Left cardiac atrium (tissue), 4 donors: ENCODE results near the gene TMPRSS4. TPM values are rescaled to one million over a fixed set of nuclear protein-coding genes. Genes with fewer than 3 reads are reported as not detected.
A peak's percentile ranks its signal among the peaks of the same experiment; 100 is the strongest.
"Not testable (repeated sequence)": the region's sequence is repeated elsewhere in the genome, so short reads cannot be mapped to it uniquely, and the experiment has no call there.

Experiments
- ATAC-seq, 2 donors: fragments of 200-7000 bp; cut with Tn5 transposase; one replicate each; pipeline ENCODE4 v1.9.1; 2020; ENCODE audit warnings: mild to moderate bottlenecking in 2 of 2, moderate library complexity in 2 of 2
- DNase-seq: peaks from one replicate; pipeline ENCODE4 v3.0.0-alpha.2; 2020
- intact Hi-C, 2 donors: fragments of 100-400 bp; cut with DNase I; formaldehyde crosslinking; loops; one replicate each; pipeline versions ENCODE4 v1.14.1 to v1.15.1; 2022 to 2023
- total RNA-seq, 2 donors: library from RNA; stranded (reverse); fragmentation: NEBNext Ultra II Directional; extraction: Animal tissue kit (Norgen Biotek cat#: 25700); gene quantifications; one replicate each; pipeline ENCODE4 v1.2.1, GENCODE V29; 2021
- donor health status: DM: no; HTN: yes; CAD: no.
- donor health status: DM: no; HTN: yes; CAD: no; lungs with severe emphysema.
- donor health status: DM: yes; HTN: yes; CAD: no.
- donor health status: Dilated cardiomyopathy.

TMPRSS4 gene
- total RNA-seq, 2 donors from 2014 or later, result not detected

DNA sequence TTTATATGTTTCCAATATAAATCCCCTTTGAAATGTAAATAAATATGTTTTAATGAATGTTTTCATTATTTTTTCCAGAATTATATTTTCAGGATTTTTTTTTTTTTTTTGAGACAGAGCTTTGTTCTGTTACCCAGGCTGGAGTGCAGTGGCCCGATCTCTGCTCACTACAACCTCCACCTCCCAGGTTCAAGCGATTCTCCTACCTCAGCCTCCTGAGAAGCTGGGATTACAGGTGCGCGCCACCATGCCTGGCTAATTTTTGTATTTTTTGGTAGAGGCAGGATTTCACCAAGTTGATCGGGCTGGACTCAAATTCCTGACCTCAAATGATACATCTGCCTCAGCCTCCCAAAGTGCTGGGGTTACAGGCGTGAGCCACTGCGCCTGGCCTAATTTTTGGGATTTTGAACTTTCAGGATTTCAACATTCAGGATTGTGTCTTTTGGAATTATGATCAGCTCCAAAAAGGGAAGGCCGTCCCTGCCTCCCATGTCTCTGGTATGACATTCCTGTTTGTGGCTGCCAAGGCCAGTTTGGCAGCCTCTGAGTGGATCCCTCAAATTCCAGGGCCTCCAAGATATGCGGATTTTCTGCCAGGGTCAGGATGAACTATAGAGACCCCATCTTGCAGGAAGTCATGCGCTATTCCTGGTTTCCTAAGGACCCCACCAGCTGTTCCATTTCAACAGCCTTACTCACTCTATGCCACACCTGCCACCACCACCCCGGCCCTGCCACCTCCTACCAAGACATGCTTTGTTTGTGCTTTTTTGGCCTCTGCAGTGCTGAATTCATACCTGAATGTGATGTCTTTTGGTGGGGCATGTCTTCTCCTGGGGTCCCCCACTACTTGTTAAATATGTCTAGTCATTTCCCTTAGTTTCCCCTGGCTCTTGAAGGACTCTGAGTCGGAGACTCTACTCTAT, 21.9 kb upstream of the TMPRSS4 start:
- intact Hi-C loops, result loop anchor here (2.0 to 10.0 kb wide), 5 partner anchors 108 to 233 kb away; partner anchors contain the start of gene FXYD2 (in 1 of the 2)
- DNase-seq (no peak), ATAC-seq (peak in 1 of 2 donors; percentile 12)

DNA sequence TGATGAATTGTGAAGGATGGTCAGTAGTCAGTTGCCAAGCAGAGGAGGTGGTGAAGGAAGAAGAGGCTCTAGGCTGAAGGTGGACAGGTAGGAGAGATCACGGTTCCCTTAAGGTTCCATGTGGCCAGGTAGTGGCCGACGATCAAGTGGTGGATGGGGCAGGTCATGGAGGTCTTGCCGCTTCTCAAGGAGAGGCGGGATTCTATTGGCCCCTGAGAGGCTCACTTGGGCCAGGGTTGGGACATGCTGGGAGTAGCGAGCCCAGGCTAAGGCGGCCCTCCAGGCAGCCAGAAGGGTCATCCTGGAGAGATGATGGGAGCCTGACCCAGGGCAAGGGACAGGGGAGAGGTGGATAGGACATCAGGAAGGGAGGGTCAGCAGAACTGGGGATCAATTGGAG, 20.9 kb upstream of the TMPRSS4 start:
- intact Hi-C loops, result loop anchor here (2.0 to 10.0 kb wide), 3 partner anchors 109 to 211 kb away; no protein-coding TSS in a partner anchor
- ATAC-seq (no peak), DNase-seq (no peak)

DNA sequence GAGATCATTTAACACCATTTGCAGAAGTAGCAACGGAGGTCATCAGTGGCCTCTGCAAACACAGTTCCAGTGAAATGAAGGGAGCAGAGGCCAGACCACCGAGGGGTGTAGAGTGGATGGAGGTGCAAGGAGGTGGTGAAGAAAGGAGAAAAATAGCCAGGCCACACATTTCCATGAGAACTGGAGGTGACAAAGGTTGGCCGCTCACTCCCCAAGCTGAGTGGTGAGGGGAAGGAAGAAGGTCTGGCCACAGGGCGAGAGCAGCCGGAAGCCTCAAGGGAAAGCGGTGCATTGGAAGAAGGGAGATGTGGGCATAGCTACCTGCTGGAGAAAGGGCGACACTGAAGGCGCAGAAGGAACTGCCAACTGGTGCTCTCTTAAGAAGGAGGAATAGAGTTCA, 20.1 kb upstream of the TMPRSS4 start:
- DNase-seq, result no peak

DNA sequence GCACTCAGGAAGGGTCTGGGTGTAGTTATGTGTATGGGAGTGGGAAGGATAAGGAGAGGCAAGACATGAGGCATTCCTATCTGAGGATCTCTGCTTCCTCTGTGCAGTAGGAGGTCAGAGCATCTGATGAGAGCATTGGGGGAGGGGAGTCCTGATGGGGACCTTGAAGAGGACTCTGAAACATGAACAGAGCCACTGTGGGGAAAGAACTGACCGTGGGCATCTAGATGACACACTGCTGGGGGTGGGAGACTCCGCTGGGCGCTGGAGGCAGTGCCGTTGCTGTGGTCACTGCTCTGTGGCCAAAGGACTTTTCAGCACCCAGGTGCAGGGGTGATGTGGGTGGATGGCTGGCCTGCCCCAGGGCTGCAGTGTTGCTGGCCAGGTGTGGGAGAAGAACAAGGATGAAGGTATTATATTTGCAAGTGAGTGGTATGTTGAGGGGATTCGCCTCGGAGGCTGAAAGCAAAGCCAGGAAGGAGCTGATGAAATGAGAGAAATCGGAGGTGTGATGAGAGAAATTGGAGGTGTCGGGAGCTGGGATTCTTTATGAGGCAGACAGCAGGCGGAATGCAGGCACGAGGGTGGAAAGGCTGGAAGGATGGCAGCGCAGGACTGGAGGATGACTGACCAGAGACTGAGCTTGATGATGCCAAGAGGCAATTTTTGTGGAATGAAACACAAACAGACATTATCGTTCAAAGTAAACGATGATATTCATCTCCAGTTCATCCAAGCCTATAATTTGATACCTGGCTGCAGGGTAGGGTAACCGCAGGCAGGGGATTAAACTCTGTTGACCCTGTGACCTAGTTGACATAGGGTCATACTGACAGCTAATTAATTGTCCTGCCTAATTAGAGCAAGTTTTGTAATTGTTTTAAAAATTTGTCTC, 19.4 kb upstream of the TMPRSS4 start:
- intact Hi-C loops, result loop anchor here in 1 of 2 donors (10.0 kb wide), 2 partner anchors 113 to 213 kb away; no protein-coding TSS in a partner anchor
- ATAC-seq (no peak), DNase-seq (no peak)

More for the DNA sequence above, 20.1 kb upstream of the TMPRSS4 start:
- intact Hi-C loops, result loop anchor here in 1 of 2 donors (10.0 kb wide), 2 partner anchors 112 to 212 kb away; no protein-coding TSS in a partner anchor
- no peak for ATAC-seq

DNA sequence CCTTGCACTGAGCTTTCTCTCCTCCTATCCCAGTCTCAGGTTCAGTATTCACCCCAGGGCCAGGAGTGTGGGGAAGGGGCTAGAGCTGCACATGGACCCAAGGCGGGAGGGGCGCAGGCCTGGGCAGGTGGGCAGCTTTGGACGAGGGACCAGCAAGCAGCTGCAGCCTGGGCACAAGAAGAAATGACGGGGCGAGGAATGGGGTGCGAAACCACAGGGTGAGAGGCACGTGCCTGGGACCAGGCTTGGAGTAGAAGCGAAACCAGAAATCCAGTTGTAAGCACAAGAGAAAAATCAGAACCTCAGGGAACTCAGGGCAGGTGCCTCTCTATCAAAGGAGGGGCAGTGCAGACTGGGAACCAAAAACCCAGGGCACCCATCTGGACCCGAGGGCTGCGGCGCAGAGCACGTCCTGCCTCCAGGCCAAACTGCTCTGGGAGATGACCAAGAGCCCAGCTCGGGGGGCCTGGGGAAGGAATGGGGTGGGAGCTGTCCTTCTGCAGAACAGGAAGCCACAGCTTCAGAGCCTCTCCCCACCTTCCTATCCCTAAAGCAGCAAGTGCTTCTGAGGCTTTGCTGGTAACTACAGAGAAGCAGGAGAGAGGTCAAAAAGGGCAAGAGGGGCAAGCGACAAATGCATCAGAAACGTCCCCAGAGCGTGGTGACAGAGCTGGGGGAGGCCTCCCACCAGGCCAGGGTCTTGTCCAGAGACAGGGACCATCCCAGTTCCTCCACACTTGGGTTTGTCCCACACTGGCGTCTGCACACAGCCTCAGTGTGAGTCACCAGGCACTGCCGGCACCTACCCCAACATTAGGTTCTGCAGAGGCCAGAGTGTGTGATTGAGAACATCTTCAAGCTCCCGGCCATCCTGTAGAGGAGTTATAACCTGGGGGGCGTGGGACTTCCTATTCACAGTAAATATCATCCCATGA, 18.3 kb upstream of the TMPRSS4 start:
- DNase-seq, result no peak
- no peak for ATAC-seq
- intact Hi-C loops, result loop anchor here in 1 of 2 donors (10.0 kb wide), 2 partner anchors 114 to 214 kb away; no protein-coding TSS in a partner anchor

DNA sequence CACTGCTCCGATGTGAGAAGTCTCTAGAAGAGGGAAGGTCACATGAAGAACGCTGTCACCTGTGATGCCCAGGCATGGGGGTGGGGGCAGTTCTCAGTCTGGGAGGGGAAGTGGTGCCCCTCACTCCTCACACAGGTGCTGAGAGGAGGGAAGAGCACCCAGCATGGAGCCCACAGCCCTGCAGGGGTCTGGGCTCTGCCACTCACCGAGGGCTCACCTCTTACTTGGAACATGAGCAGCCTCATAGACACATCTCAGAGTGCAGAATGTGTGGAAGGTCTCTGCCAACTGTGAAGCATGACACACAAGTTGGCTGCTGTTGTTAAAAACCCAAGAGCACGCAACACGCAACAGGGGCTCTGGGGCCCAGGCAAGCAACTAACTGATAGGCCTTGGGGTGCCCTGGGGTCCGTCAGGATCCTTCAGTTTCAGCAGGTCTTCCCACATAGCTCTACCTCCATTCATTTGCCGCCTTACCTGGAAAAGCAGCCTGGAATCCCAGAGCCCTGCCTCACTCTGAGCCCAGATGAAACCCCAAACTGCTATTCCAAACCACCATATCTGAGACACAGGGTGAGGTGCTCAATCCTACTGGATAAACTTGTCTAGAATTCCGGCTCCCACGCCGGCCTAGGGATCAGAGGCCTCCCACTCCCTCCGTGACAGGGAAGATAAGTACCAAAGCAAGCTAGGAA, 17.5 kb upstream of the TMPRSS4 start:
- intact Hi-C loops, result loop anchor here in 1 of 2 donors (10.0 kb wide), 2 partner anchors 115 to 215 kb away; no protein-coding TSS in a partner anchor
- ATAC-seq (peak in 1 of 2 donors; percentile 53), DNase-seq (no peak)

- DNase-seq, result no peak
Measured at GRCh38 chr11:118060081-118060661, 16.7 kb upstream of the TMPRSS4 start.

DNA sequence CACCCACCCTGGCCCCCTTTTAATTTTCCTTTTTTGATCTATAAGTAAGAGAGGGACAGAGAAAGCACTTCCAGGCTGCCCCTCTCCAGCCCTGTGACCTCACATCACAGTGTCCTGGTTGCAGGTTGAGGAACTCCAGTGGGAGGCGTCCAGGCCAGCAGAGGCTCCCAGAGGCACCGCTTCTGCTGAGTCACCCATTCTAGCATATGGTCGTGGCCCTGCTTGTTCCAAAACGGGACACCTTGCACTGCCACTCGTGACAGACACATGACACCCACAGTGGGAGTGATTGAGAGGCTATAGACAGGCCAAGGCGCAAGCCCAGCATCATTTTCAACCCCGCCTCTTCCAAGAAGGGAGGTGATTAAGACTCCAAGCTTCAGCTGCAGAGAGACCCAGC, 16.0 kb upstream of the TMPRSS4 start:
- intact Hi-C loops, result no loop called here
- ATAC-seq (peak; percentile 35 to 59), DNase-seq (peak; percentile 33)

More at GRCh38 chr11:118060081-118060661, 16.7 kb upstream of the TMPRSS4 start:
- ATAC-seq, result peak in 1 of 2 donors; percentile 53
- intact Hi-C loops, result no loop called here

DNA sequence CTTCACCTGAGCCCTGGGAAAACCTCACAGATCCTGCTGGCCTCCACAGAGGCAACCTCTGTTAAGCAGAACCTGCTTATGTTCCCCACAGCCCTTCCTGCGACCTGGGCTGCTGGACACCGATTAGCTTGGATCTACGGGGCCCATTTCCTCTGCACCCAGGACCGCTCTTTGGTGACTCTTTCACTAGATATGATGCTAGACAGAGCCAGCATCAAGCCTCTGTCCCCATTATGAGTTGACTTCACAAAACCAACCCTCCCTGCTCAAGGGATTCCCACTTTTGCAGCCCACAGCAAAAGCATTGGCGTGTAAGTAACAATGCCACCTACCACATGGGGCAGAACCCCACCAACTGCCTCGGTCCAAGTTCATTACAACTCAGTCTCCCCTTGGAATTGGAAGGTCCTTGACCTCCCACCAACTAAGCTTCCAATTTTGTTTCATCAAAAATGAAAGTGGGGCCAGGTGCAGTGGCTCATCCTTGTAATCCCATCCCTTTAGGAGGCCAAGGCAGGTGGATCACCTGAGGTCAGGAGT, 15.2 kb upstream of the TMPRSS4 start:
- ATAC-seq (no peak), DNase-seq (no peak)
- intact Hi-C loops, result no loop called here

DNA sequence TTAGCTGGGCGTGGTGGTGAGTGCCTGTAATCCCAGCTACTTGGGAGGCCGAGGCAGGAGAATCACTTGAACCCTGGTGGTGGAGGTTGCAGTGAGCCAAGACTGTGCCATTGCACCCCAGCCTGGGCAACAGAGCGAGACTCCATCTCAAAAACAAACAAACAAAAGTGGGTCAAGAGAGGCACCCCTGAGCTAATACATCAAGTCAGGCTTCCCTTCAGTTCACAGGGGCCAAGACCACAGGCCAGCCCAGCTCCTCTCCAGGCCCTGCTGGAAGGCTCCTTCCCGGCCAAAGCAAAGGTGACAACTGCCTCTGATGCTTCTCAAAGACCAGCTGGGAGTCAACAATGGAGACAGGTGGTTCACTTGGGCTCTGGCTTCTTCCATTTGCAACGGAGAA, 14.7 kb upstream of the TMPRSS4 start:
- DNase-seq, intact Hi-C loops, ATAC-seq: not testable (repeated sequence)

GRCh38 chr11:118062631-118063030, 14.2 kb upstream of the TMPRSS4 start:
- intact Hi-C loops, DNase-seq, ATAC-seq: not testable (repeated sequence)

DNA sequence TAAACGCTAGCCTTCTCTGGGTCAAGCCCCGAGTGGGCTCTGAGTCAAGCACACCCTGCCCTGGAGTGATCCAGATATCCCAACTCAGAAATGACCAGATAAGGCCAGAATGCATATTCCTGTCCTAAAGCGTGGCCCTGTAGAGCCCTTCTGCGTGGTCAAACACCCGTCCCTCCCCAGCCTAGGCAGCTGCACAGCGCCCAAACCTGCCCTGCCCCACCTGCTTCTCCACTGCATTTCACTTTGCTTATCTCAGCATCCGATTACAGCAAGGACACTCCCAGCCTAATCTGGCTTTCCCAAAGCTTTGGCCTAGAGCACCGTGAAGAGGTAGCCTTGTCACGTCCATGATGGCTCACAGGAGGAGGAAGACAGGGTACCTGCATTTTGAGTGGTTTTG, 11.9 kb upstream of the TMPRSS4 start:
- DNase-seq (no peak), ATAC-seq (no peak)
- intact Hi-C loops, result no loop called here

GRCh38 chr11:118065384-118065783, 11.5 kb upstream of the TMPRSS4 start:
- intact Hi-C loops, result no loop called here
- ATAC-seq, result no peak
- no peak for DNase-seq

GRCh38 chr11:118067006-118067405, 9.9 kb upstream of the TMPRSS4 start:
- intact Hi-C loops, result no loop called here
- ATAC-seq (no peak), DNase-seq (no peak)

DNA sequence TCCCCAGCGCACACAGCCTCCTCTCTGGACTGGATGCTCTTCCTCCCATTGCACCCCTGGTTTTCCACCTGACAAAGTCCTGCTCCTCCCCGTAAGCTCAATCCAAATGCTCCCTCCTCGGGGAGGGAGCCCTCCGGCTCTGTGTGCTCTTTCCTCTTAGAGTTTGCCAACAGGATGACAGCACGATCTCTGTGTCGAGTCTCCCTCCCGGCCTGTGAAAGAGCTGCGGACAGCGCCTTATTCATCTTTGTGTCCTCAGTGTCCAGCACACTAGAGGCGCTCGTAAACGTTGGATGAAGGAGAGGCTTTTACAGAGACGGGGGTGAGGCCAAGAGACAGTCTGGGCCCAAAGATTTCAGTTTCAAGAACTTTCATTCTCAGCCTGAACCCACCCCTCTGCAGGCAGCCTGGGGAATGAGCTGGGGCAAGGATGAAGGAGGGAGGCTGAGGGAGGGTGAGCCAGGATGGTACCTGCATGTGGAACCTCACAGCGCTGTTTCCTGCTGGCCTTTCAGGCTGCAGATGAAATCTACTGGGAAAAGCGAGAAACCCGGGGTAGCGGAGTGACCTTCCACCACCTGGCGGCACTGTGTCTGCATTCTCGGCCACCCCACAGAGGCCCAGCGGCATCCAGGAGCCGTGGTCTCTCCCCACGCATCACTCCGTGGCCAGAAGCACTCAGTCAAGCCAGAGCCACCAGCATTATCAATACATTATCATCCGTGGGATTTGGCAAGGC, 8.5 kb upstream of the TMPRSS4 start:
- intact Hi-C loops, result no loop called here
- DNase-seq (no peak), ATAC-seq (no peak)

DNA sequence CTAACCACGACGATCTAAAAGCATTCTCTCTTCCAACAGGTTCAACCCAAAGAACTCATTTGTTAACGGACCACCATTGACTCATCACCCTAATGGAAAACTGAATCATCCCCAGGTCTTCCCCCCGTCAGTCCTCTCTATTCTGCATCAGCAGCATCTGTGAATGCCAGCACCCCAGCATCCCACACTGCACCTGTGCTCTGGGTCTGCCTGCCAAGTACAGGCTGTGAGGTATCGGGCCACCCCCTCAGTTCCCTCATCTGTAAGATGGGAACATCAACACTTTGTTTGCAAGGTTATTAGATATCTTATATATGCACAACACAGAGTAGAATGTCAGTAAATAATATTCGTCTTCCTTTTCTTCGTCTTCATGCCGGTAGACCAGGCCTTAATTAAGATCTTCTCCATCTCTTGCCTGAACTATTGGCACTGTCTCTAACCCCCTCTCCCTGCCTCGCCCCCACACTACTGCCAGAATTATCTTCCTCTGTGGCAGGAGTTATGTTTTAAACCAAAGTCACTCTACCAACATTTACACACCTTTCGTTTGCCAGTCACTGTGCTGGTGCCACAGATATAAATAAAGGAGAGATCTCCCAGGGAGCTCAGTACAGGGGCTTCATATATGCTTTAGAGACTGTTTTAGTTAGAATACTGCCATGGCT, 7.8 kb upstream of the TMPRSS4 start:
- intact Hi-C loops, result no loop called here
- DNase-seq (no peak), ATAC-seq (no peak)
